COLO668 (cell line): ENCODE measurements around the gene TFDP1.

Source experiments
- DNase-seq: peaks from one replicate; lab custom pipeline; 2025; ENCODE audit not compliant: unreplicated experiment; lab: John Stamatoyannopoulos, UW

The TFDP1 gene

GRCh38 chr13:113657851-113658741, 73.5 kb downstream of the TFDP1 start, which contains the start of gene ATP4B:
TSS of gene ATP4B (minus strand) at chr13:113658198. CDS start at chr13:113658144, 54 bp downstream.
- DNase-seq = no peak

DNA sequence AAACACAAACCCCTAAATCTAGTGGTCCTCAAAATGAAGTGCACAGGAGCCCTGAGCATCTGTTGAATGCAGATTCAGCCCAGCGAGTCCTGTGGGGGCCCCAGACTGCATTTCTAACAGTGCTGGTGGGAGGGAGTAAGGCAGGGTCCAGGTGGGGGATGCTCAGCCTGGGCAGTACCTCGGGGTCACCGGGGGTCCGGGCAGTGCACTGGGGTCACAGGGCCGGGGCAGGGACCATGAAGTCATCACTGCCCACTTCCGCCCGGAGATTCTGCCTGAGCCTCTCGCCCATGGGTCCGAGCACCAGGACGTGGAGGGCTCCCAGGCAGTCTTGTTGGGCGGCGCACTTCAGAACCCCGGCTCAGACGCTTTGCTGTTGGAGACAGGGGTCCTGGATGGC, 74.3 kb downstream of the TFDP1 start:
- no peak for DNase-seq

GRCh38 chr13:113659337-113659736, 74.8 kb downstream of the TFDP1 start:
- no peak for DNase-seq

DNA sequence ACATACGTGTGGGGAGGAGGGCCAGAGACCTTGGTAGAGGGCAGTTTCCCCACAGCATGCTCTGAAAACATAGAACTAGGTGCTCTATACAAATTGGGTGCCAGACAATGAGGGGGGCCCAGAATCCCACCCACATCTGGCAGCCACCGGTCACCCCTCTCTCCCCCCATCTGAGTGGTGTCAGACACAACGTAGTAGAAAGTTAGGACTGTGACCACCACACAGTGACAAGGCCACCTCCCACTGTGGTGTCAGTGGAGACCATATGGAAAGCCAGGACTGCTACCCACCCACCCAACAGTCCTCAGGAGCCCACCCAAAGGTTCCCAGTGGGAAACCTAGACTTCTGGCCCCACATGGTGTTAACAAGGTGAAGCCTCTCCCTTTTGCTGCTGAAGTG, 75.5 kb downstream of the TFDP1 start:
- DNase-seq = no peak

- no peak for DNase-seq
Observed at GRCh38 chr13:113661509-113661908, 77.0 kb downstream of the TFDP1 start.

DNA sequence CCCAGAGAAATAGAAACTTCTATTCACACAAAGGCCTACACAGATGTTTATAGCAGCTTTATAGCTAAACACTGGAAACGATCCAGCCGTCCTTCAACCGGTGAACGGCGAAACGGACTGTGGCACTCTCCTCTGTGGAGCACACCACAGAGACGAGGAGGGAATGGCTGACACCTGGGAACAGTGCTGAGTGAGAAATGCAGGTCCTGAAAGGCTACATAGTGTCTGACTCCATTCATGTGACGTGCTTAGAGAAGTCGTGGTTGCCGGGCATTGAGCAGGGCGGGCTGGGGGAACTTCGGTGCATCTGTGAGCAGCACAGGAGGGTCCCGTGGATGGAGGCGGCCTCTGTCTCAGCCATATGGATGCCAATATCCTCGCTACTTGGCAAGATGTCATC, 79.4 kb downstream of the TFDP1 start:
- DNase-seq = no peak

DNA sequence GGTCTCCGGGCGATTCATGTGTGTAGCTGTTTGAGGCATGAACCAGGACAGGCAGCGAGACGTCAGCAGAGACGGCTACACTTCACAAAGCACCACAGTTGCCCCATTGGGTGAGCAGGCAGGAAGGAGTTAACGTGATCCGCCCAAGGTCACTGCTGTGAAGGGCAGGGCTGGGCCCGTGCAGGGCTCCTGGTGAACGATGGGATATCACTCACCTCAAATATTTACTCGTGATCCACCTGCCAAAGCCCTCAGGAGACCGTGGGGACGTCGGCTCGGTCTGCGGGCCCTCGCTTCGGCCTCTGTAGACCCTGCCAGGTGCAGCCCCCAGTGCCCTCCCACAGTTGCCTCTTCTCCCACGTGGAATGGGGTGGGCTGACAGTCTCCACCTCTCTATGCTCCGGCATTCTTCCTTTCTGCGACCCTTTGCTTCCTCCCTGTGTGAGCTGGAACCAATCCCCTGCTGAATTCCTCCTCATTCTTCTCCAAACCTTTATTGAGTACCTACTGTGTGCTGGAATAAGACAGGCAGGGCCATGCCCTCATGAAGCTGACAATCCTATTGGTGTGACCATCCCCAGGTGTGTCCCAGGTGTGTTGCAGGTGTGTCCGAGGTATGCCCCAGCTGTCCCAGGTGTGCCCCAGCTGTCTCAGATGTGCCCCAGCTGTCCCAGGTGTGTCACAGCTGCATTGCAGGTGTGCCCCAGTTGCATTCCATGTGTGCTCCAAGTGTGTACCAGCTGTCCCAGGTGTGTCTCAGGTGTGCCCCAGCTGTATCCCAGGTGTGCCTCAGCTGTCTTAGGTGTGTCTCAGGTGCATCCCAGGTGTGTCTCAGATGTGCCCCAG, 80.4 kb downstream of the TFDP1 start:
- no peak for DNase-seq

- no peak for DNase-seq
Observed at GRCh38 chr13:113665597-113666328, 81.2 kb downstream of the TFDP1 start.

DNA sequence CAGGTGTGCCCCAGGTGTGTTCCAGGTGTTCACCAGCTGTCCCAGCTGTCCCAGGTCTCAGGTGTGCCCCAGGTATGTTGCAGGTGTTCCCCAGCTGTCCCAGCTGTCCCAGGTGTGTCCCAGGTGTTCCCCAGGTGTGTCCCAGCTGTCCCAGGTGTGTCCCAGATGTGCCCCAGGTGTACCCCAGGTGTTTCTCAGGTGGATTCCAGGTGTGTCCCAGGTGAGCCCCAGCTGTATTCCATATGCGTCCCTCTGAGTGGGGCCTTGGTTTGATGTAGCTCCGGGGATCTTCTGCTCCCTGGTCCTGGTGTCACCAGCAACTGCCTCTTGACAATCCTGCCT, 81.7 kb downstream of the TFDP1 start:
- no peak for DNase-seq

GRCh38 chr13:113666951-113667701, 82.6 kb downstream of the TFDP1 start, which contains the start of gene GRK1:
TSS of gene GRK1 (plus strand) at chr13:113667219. CDS start at chr13:113667387, 168 bp downstream.
- DNase-seq = no peak

- no peak for DNase-seq
Observed at GRCh38 chr13:113667771-113668490, 83.4 kb downstream of the TFDP1 start.

- DNase-seq = no peak
Observed at GRCh38 chr13:113668491-113668971, 84.0 kb downstream of the TFDP1 start.

DNA sequence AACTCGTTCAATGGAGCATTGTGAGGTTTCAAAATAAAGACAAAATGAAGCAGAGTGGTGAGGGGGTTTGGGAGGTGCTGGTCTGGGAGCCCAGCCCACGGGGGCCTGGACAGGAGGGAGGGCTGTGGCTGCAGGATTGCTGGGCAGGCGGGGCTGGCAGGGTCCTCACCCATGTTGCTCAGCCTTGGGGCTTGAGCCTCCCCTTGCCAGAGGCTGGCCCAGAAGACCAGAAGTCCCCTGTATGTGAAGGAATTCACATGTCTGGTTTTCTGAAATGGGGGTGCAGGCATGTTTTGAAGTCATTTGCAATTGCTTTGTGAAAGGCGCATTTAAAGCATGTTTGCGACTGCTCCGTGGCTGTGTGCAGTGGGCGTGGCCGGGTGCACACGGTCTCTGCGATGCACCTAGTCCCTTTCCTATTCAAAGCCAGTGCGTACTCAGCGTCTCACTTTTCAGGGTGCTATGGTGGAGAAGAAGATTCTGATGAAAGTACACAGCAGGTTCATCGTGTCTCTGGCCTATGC, 84.7 kb downstream of the TFDP1 start:
- DNase-seq = no peak

DNA sequence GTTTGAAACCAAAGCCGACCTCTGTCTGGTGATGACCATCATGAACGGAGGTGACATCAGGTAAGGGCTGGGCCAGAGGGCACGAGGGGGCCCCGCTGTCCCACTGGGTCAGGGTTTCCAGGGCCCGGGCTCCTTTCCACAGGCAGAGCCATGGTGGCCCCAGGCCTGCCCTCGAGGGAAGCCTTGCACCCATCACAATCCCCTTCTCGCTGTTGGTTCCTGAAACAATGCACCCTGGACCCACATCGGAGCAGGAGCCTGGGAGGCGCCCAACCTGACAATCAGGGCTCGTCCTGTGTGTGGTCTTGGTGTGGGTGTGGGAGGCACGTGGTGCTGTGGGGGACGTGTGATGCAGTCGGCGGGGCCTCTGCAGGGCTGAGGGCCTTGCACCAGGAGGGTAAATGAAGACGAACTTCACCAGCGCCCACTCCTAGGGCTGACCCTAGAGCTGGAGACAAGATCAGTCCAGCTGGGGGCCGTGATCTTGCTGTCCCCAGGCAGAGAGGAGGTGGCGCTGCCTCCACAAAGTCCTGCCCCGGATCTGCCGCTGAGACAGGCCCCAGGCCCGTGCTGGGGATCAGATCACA, 85.3 kb downstream of the TFDP1 start:
- DNase-seq = no peak

GRCh38 chr13:113670541-113670940, 86.0 kb downstream of the TFDP1 start:
- DNase-seq = no peak

- DNase-seq = no peak
Observed at GRCh38 chr13:113671066-113672001, 86.8 kb downstream of the TFDP1 start.

GRCh38 chr13:113672002-113672651, 87.6 kb downstream of the TFDP1 start:
- no peak for DNase-seq
